GM12873 (cell line): ENCODE data around the gene OR4F6.

ENCODE experiments used
- CTCF ChIP-seq: IDR thresholded peaks from 2 replicates; pipeline ENCODE4 v1.5.1; 2012; ENCODE audit warnings: low read depth, mild to moderate bottlenecking, moderate library complexity, low read length, control low read depth; ENCODE audit not compliant: insufficient read depth; ENCODE audit errors: missing control alignments

OR4F6 gene

GRCh38 chr15:101807345-101807945 is 4.1 kb downstream of the OR4F6 start:
- TF ChIP-seq CTCF: no peak

GRCh38 chr15:101808201-101808600 is 4.9 kb downstream of the OR4F6 start:
- TF ChIP-seq CTCF: no peak

GRCh38 chr15:101810456-101810855 is 7.1 kb downstream of the OR4F6 start:
- TF ChIP-seq CTCF: no peak

GRCh38 chr15:101810876-101811275 is 7.6 kb downstream of the OR4F6 start:
- TF ChIP-seq CTCF: no peak

- TF ChIP-seq CTCF: no peak
These were observed 8.6 kb downstream of the OR4F6 start, which contains the start of gene OR4F15 for GRCh38 chr15:101811902-101812301. Gene OR4F15, plus strand, starts transcription at chr15:101812202. Its CDS starts 5,985 bp downstream, at chr15:101818187.

- TF ChIP-seq CTCF: no peak
These were observed 10.7 kb downstream of the OR4F6 start for GRCh38 chr15:101813803-101814534.

- no peak for TF ChIP-seq CTCF
These were observed 17.5 kb downstream of the OR4F6 start for GRCh38 chr15:101820781-101821180.
